ENCODE measurements around the gene TERB2.
"Not testable (repeated sequence)": the region's sequence is repeated elsewhere in the genome, so short reads cannot be mapped to it uniquely, and the experiment has no call there.

DNA sequence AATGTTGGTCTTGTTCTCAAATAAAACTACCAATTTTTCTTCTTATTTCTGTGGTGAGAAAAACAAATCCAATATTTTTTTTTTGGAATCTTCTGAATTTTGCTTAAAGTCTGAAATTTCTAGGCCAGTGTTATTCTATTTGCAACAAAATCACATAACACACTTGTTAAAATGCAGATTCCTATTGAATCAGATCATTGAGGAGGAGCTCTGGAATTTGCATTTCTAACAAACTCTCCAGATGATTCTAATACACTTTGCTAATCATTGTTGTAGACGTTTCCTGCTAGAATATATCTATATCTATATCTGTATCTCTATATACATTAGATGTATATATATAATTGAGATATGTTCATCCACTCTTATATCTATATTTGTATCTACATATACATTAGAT is 27.8 kb upstream of the TERB2 start:
- TF ChIP-seq, protein P1, sequence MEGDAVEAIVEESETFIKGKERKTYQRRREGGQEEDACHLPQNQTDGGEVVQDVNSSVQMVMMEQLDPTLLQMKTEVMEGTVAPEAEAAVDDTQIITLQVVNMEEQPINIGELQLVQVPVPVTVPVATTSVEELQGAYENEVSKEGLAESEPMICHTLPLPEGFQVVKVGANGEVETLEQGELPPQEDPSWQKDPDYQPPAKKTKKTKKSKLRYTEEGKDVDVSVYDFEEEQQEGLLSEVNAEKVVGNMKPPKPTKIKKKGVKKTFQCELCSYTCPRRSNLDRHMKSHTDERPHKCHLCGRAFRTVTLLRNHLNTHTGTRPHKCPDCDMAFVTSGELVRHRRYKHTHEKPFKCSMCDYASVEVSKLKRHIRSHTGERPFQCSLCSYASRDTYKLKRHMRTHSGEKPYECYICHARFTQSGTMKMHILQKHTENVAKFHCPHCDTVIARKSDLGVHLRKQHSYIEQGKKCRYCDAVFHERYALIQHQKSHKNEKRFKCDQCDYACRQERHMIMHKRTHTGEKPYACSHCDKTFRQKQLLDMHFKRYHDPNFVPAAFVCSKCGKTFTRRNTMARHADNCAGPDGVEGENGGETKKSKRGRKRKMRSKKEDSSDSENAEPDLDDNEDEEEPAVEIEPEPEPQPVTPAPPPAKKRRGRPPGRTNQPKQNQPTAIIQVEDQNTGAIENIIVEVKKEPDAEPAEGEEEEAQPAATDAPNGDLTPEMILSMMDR (IDR thresholded peaks at IDR 0.05): not testable (repeated sequence)
- not testable (repeated sequence) for TF ChIP-seq POLR2A (IDR thresholded peaks at IDR 0.05)
